SK-N-MC (cell line): Measurements from ENCODE around the gene SCMH1.

Experiments
- EZH2 ChIP-seq: fragments of 200-600 bp; sonication (generic); IDR thresholded peaks from one replicate; pipeline ENCODE4 v1.6.1; 2017; ENCODE audit warnings: antibody characterized with exemption
- POLR2AphosphoS5 ChIP-seq: IDR thresholded peaks from 2 replicates; pipeline ENCODE4 v1.6.1; 2012; ENCODE audit warnings: mild to moderate bottlenecking, low read depth, low read length, borderline replicate concordance

GRCh38 chr1:40984066-40984465 lies 258.0 kb downstream of the SCMH1 start:
- TF ChIP-seq EZH2 (no peak), POLR2AphosphoS5 (no peak)
